Measurements from ENCODE around the gene RPL28. TPM values are rescaled to one million over a fixed set of nuclear protein-coding genes. Genes with fewer than 3 reads are reported as not detected.

Gene RPL28
- total RNA-seq, 1 experiment from 2014 or later, result 836 TPM

- ChIA-PET POLR2A (ENCODE audit: unreplicated experiment) (no interaction called here), CTCF (no interaction called here)
- no peak overlapping the region for H3K4me3 ChIP-seq (ENCODE audit: low read length)
- H3K27me3 ChIP-seq (ENCODE audit: low read length), result peaks cover 17% of the 10 kb centered on the region
- no peaks in the 10 kb centered on the region; the same call in 1 of the 2 replicates for H3K36me3 ChIP-seq (ENCODE audit: low read depth, low read length)
- ATAC-seq (no peak), DNase-seq (no peak)
- no peaks in the 10 kb centered on the region for H3K79me2 ChIP-seq (ENCODE audit: low read length)
- H3K9ac ChIP-seq (ENCODE audit: low read length), result no peak overlapping the region
- no peak for TF ChIP-seq EZH2phosphoT487 (IDR thresholded peaks at IDR 0.05; ENCODE audit: borderline replicate concordance, low read length)
- TF ChIP-seq, protein P1, sequence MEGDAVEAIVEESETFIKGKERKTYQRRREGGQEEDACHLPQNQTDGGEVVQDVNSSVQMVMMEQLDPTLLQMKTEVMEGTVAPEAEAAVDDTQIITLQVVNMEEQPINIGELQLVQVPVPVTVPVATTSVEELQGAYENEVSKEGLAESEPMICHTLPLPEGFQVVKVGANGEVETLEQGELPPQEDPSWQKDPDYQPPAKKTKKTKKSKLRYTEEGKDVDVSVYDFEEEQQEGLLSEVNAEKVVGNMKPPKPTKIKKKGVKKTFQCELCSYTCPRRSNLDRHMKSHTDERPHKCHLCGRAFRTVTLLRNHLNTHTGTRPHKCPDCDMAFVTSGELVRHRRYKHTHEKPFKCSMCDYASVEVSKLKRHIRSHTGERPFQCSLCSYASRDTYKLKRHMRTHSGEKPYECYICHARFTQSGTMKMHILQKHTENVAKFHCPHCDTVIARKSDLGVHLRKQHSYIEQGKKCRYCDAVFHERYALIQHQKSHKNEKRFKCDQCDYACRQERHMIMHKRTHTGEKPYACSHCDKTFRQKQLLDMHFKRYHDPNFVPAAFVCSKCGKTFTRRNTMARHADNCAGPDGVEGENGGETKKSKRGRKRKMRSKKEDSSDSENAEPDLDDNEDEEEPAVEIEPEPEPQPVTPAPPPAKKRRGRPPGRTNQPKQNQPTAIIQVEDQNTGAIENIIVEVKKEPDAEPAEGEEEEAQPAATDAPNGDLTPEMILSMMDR (conservative IDR thresholded peaks at IDR 0.05; ENCODE audit: low read depth, low read length), result no peak
- TF ChIP-seq EZH2 (IDR thresholded peaks at IDR 0.05; ENCODE audit: low read length, unreplicated experiment), result no peak
- peak overlapping the region; percentile 49; the same call in 1 of the 2 replicates for H3K27ac ChIP-seq (ENCODE audit: low read length)
- intact Hi-C loops (cut with micrococcal nuclease), result no loop called here
- H3K4me1 ChIP-seq (ENCODE audit: insufficient read depth, low read length), result peaks cover 45% of the 10 kb centered on the region
- H3K9me3 ChIP-seq (ENCODE audit: low read length), result no peaks in the 10 kb centered on the region
- no peaks in the 10 kb centered on the region for H3K9me2 ChIP-seq (replicated peaks; ENCODE audit: low read length)
- H3K4me2 ChIP-seq (ENCODE audit: low read length), result no peak overlapping the region
- no peaks in the 10 kb centered on the region for H4K20me1 ChIP-seq (ENCODE audit: low read length)
- H3F3A ChIP-seq (ENCODE audit: low read length, unreplicated experiment), result no peaks in the 10 kb centered on the region
- no TSS peak for BruUV-seq (replicated peaks)
- no peak overlapping the region for H2AFZ ChIP-seq (ENCODE audit: low read length)
These were observed 35.0 kb upstream of the RPL28 start for GRCh38 chr19:55350620-55351315.

DNA sequence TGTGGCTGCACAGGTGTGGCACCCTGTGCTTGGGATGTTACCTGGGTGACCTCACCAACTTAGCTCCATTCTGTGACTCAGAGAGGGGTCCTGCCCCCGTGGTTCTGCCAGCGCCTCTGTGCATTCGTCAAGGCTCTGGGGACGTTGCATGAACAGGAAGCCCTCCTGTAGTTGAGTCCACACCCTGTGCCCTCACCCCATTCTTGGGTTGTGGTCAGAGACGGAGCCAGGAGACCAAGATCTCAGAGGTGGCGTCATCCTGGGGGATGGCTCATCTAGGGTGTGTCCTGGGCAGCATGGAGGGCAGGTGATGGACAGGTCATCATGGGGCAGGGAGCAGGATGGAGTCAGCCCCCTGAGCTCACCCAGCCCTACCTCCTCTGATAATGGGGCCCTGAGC is 33.7 kb upstream of the RPL28 start:
- no peak for TF ChIP-seq EZH2phosphoT487 (IDR thresholded peaks at IDR 0.05; ENCODE audit: borderline replicate concordance, low read length)
- TF ChIP-seq, protein P1 (conservative IDR thresholded peaks at IDR 0.05; ENCODE audit: low read depth, low read length), result no peak
- no peak for TF ChIP-seq EZH2 (IDR thresholded peaks at IDR 0.05; ENCODE audit: low read length, unreplicated experiment)
- no peaks in the 10 kb centered on the region for H3K9me3 ChIP-seq (ENCODE audit: low read length)
- no peaks in the 10 kb centered on the region for H3F3A ChIP-seq (ENCODE audit: low read length, unreplicated experiment)
- peaks cover 45% of the 10 kb centered on the region for H3K4me1 ChIP-seq (ENCODE audit: insufficient read depth, low read length)
- no peak overlapping the region for H2AFZ ChIP-seq (ENCODE audit: low read length)
- H3K9ac ChIP-seq (ENCODE audit: low read length), result no peak overlapping the region
- peak overlapping the region; percentile 49 for H3K27ac ChIP-seq (ENCODE audit: low read length)
- no peaks in the 10 kb centered on the region for H4K20me1 ChIP-seq (ENCODE audit: low read length)
- peak; percentile 41 for ATAC-seq
- no TSS peak for BruUV-seq (replicated peaks)
- H3K4me3 ChIP-seq (ENCODE audit: low read length), result no peak overlapping the region
- H3K27me3 ChIP-seq (ENCODE audit: low read length), result peaks cover 17% of the 10 kb centered on the region
- H3K9me2 ChIP-seq (replicated peaks; ENCODE audit: low read length), result no peaks in the 10 kb centered on the region
- peak overlapping the region; percentile 91 for H3K4me2 ChIP-seq (ENCODE audit: low read length)
- peak; percentile 89 for DNase-seq
- ChIA-PET CTCF (no interaction called here), POLR2A (ENCODE audit: unreplicated experiment) (interaction anchor here (0.6 kb wide), 1 partner anchor 13 kb away, joined by 4 read pairs; the partner anchor contains the start of gene KMT5C)
- H3K79me2 ChIP-seq (ENCODE audit: low read length), result no peaks in the 10 kb centered on the region
- intact Hi-C loops (cut with micrococcal nuclease), result no loop called here
- no peaks in the 10 kb centered on the region; the same call in 1 of the 2 replicates for H3K36me3 ChIP-seq (ENCODE audit: low read depth, low read length)

GRCh38 chr19:55352549-55353145 is 33.1 kb upstream of the RPL28 start:
- POLR2A ChIA-PET (ENCODE audit: unreplicated experiment), result interaction anchor here (0.6 kb wide), 1 partner anchor 93 kb away, joined by 7 read pairs; no protein-coding TSS in a partner anchor

More at GRCh38 chr19:55352549-55353145, 33.1 kb upstream of the RPL28 start:
- H3K27me3 ChIP-seq (ENCODE audit: low read length), result peaks cover 17% of the 10 kb centered on the region
- TF ChIP-seq EZH2 (IDR thresholded peaks at IDR 0.05; ENCODE audit: low read length, unreplicated experiment) (no peak), EZH2phosphoT487 (IDR thresholded peaks at IDR 0.05; ENCODE audit: borderline replicate concordance, low read length) (no peak)
- TF ChIP-seq, protein P1 (conservative IDR thresholded peaks at IDR 0.05; ENCODE audit: low read depth, low read length), result no peak
- H3K27ac ChIP-seq (ENCODE audit: low read length), result peak overlapping the region; percentile 16; the same call in 1 of the 2 replicates
- H3K79me2 ChIP-seq (ENCODE audit: low read length), result no peaks in the 10 kb centered on the region
- H2AFZ ChIP-seq (ENCODE audit: low read length), result no peak overlapping the region
- no peaks in the 10 kb centered on the region for H3K36me3 ChIP-seq (ENCODE audit: low read depth, low read length)
- H3K9me2 ChIP-seq (replicated peaks; ENCODE audit: low read length), result no peaks in the 10 kb centered on the region
- BruUV-seq (replicated peaks), result no TSS peak
- peak overlapping the region; percentile 68; the same call in 1 of the 2 replicates for H3K4me3 ChIP-seq (ENCODE audit: low read length)
- no peak overlapping the region for H3K9ac ChIP-seq (ENCODE audit: low read length)
- ATAC-seq (no peak), DNase-seq (no peak)
- peak overlapping the region; percentile 91 for H3K4me2 ChIP-seq (ENCODE audit: low read length)
- H4K20me1 ChIP-seq (ENCODE audit: low read length), result no peaks in the 10 kb centered on the region
- CTCF ChIA-PET, result no interaction called here
- intact Hi-C loops (cut with micrococcal nuclease), result no loop called here
- H3K9me3 ChIP-seq (ENCODE audit: low read length), result no peaks in the 10 kb centered on the region
- H3K4me1 ChIP-seq (ENCODE audit: insufficient read depth, low read length), result peaks cover 45% of the 10 kb centered on the region
- no peaks in the 10 kb centered on the region for H3F3A ChIP-seq (ENCODE audit: low read length, unreplicated experiment)
